H9 (cell line): ENCODE measurements around the gene RLF. TPM values are rescaled to one million over a fixed set of nuclear protein-coding genes. Genes with fewer than 3 reads are reported as not detected.

Experiments used
- DNase-seq: peaks from one replicate; pipeline ENCODE4 v3.0.0-alpha.2; 2017
- H2AFZ ChIP-seq: one replicate; pipeline ENCODE4 v1.6.1; 2013; ENCODE audit warnings: mild to moderate bottlenecking, low read length, control low read depth, moderate library complexity
- H2AK5ac ChIP-seq: 2 replicates; pipeline ENCODE4 v1.6.1; 2013; ENCODE audit warnings: low read length, control low read depth, mixed read lengths; ENCODE audit not compliant: insufficient read length
- H2BK120ac ChIP-seq: one replicate; pipeline ENCODE4 v1.6.1; 2013; ENCODE audit warnings: low read depth, mild to moderate bottlenecking, low read length, control low read depth, inconsistent platforms; ENCODE audit not compliant: poor library complexity, severe bottlenecking
- H2BK12ac ChIP-seq: 2 replicates; pipeline ENCODE4 v1.6.1; 2013; ENCODE audit warnings: low read length, control low read depth, mixed read lengths, low read depth; ENCODE audit not compliant: insufficient read length
- H2BK15ac ChIP-seq: 2 replicates; pipeline ENCODE4 v1.6.1; 2013; ENCODE audit warnings: low read depth, low read length, control low read depth
- H2BK20ac ChIP-seq: one replicate; pipeline ENCODE4 v1.6.1; 2013; ENCODE audit warnings: low read depth, mild to moderate bottlenecking, low read length, control low read depth, inconsistent platforms; ENCODE audit not compliant: poor library complexity, severe bottlenecking
- H2BK5ac ChIP-seq: 2 replicates; pipeline ENCODE4 v1.6.1; 2013; ENCODE audit warnings: low read length, control low read depth, mixed read lengths; ENCODE audit not compliant: insufficient read length
- H3K14ac ChIP-seq: 2 replicates; pipeline ENCODE4 v1.6.1; 2013; ENCODE audit warnings: low read length, control low read depth; ENCODE audit not compliant: insufficient read depth
- H3K18ac ChIP-seq: 2 replicates; pipeline ENCODE4 v1.6.1; 2013; ENCODE audit warnings: low read depth, mild to moderate bottlenecking, mixed read lengths, low read length, control low read depth; ENCODE audit not compliant: insufficient read length
- H3K23ac ChIP-seq: 2 replicates; pipeline ENCODE4 v1.6.1; 2013; ENCODE audit warnings: low read length, control low read depth, mixed read lengths, low read depth; ENCODE audit not compliant: insufficient read length
- H3K23me2 ChIP-seq: 2 replicates; pipeline ENCODE4 v1.6.1; 2013; ENCODE audit warnings: low read depth, mild to moderate bottlenecking, mixed read lengths, low read length, control low read depth; ENCODE audit not compliant: insufficient read length, poor library complexity, severe bottlenecking
- H3K27ac ChIP-seq: 2 replicates; pipeline ENCODE4 v1.5.1; 2013; ENCODE audit warnings: low read length, control low read depth, mixed read lengths, low read depth; ENCODE audit not compliant: insufficient read length
- H3K27me3 ChIP-seq: 2 replicates; pipeline ENCODE4 v1.6.1; 2013; ENCODE audit warnings: low read length, control low read depth, inconsistent platforms; ENCODE audit not compliant: insufficient read depth
- H3K4ac ChIP-seq: 2 replicates; pipeline ENCODE4 v1.6.1; 2013; ENCODE audit warnings: low read depth, mild to moderate bottlenecking, control low read depth, inconsistent platforms, low read length, moderate library complexity
- H3K4me1 ChIP-seq: 2 replicates; pipeline ENCODE4 v1.6.1; 2013; ENCODE audit warnings: low read length, control low read depth, inconsistent platforms; ENCODE audit not compliant: insufficient read depth
- H3K4me2 ChIP-seq: 2 replicates; pipeline ENCODE4 v1.6.1; 2013; ENCODE audit warnings: low read length, control low read depth, mixed read lengths; ENCODE audit not compliant: insufficient read length, insufficient read depth
- H3K56ac ChIP-seq: 2 replicates; pipeline ENCODE4 v1.6.1; 2013; ENCODE audit warnings: low read depth, mild to moderate bottlenecking, mixed read lengths, low read length, control low read depth; ENCODE audit not compliant: insufficient read length
- H3K79me1 ChIP-seq: 2 replicates; pipeline ENCODE4 v1.6.1; 2013; ENCODE audit warnings: low read depth, mild to moderate bottlenecking, moderate library complexity, low read length, control low read depth, inconsistent platforms; ENCODE audit not compliant: insufficient read depth, poor library complexity, severe bottlenecking
- H3K79me2 ChIP-seq: 2 replicates; pipeline ENCODE4 v1.6.1; 2013; ENCODE audit warnings: low read length, control low read depth, inconsistent platforms; ENCODE audit not compliant: insufficient read depth
- H3K9ac ChIP-seq: 2 replicates; pipeline ENCODE4 v1.6.1; 2013; ENCODE audit warnings: low read length, control low read depth, mixed read lengths; ENCODE audit not compliant: insufficient read length; ENCODE audit errors: extremely low read depth
- H3K9me3 ChIP-seq: one replicate; pipeline ENCODE4 v1.6.1; 2013; ENCODE audit warnings: low read depth, low read length, inconsistent platforms; ENCODE audit not compliant: control insufficient read depth
- H3T11ph ChIP-seq: one replicate; pipeline ENCODE4 v1.6.1; 2013; ENCODE audit warnings: mild to moderate bottlenecking, low read length, control low read depth, inconsistent platforms
- H4K20me1 ChIP-seq: one replicate; pipeline ENCODE4 v1.6.1; 2013; ENCODE audit not compliant: control insufficient read depth, insufficient read length, insufficient read depth
- H4K5ac ChIP-seq: 2 replicates; pipeline ENCODE4 v1.6.1; 2013; ENCODE audit warnings: low read depth, mild to moderate bottlenecking, mixed read lengths, low read length, control low read depth; ENCODE audit not compliant: insufficient read length
- H4K8ac ChIP-seq: replicated peaks from 2 replicates; pipeline ENCODE4 v1.6.1; 2013; ENCODE audit warnings: low read length, control low read depth, mixed read lengths, low read depth; ENCODE audit not compliant: insufficient read length
- H4K91ac ChIP-seq: 2 replicates; pipeline ENCODE4 v1.6.1; 2013; ENCODE audit warnings: low read depth, mild to moderate bottlenecking, moderate library complexity, mixed read lengths, low read length, control low read depth; ENCODE audit not compliant: insufficient read length
- H3K27ac Mint-ChIP-seq, 3 experiments: 2 replicates in 2 of 3; 3 replicates in 1 of 3; pipeline ENCODE4 v1.8.0; 2020 to 2021; ENCODE audit warnings: mixed read lengths in 3 of 3, mild to moderate bottlenecking in 1 of 3, moderate library complexity in 1 of 3
- H3K27me3 Mint-ChIP-seq: 2 replicates; pipeline ENCODE4 v1.8.0; 2021; ENCODE audit warnings: low read depth, mild to moderate bottlenecking, moderate library complexity, mixed read lengths
- H3K36me3 Mint-ChIP-seq, 3 experiments: 2 replicates in 2 of 3; 3 replicates in 1 of 3; pipeline ENCODE4 v1.8.0; 2020 to 2021; ENCODE audit warnings: low read depth in 3 of 3, mixed read lengths in 3 of 3; ENCODE audit not compliant: insufficient read depth in 1 of 3
- H3K4me1 Mint-ChIP-seq, 2 experiments: 2 replicates each; pipeline ENCODE4 v1.8.0; 2020; ENCODE audit warnings: mixed read lengths in 2 of 2
- H3K4me3 Mint-ChIP-seq, 2 experiments: 2 replicates in 1 of 2; 3 replicates in 1 of 2; pipeline ENCODE4 v1.8.0; 2020 to 2021; ENCODE audit warnings: mild to moderate bottlenecking in 2 of 2, mixed read lengths in 2 of 2, moderate library complexity in 1 of 2
- H3K9me3 Mint-ChIP-seq, 2 experiments: 2 replicates in 1 of 2; 3 replicates in 1 of 2; pipeline ENCODE4 v1.8.0; 2020; ENCODE audit warnings: mild to moderate bottlenecking in 2 of 2, mixed read lengths in 2 of 2, moderate library complexity in 1 of 2
- CTCF ChIP-seq: fragments of 200-600 bp; sonication (generic); conservative IDR thresholded peaks from 3 replicates; pipeline ENCODE4 v1.8.0; 2021; ENCODE audit warnings: antibody characterized with exemption, mild to moderate bottlenecking
- WGBS: extraction: QIAGEN DNeasy Blood & Tissue Kit; methylation state at CpG from one replicate; pipeline ENCODE4 v1.1.7; 2013; ENCODE audit warnings: missing lambda C conversion rate, low lambda C conversion rate, mixed read lengths; ENCODE audit not compliant: insufficient read length; ENCODE audit errors: extremely low coverage; 5-methylcytosine and 5-hydroxymethylcytosine counted together
- total RNA-seq: library from RNA; stranded (reverse); gene quantifications from 2 replicates; pipeline ENCODE4 v1.2.1, GENCODE V29; 2021

The RLF gene
- total RNA-seq, 1 experiment from 2014 or later, result 19.2 TPM

GRCh38 chr1:40204856-40205255 lies 43.7 kb downstream of the RLF start:
- Histone ChIP-seq H3T11ph (no peak overlapping the region), H3K23me2 (no peaks in the 10 kb centered on the region), H3K4ac (no peak overlapping the region), H4K5ac (no peak overlapping the region), H2BK5ac (no peak overlapping the region), H2BK20ac (no peak overlapping the region), H2BK120ac (no peak overlapping the region), H2AK5ac (no peak overlapping the region), H4K20me1 (no peaks in the 10 kb centered on the region), H3K4me1 (no peaks in the 10 kb centered on the region), H3K9ac (no peak overlapping the region), H2AFZ (no peak overlapping the region), H3K27ac (no peak overlapping the region), H3K4me2 (no peak overlapping the region), H3K9me3 (no peaks in the 10 kb centered on the region), H3K23ac (no peak overlapping the region), H3K56ac (no peak overlapping the region), H3K79me2 (no peaks in the 10 kb centered on the region), H3K79me1 (no peaks in the 10 kb centered on the region), H4K8ac (no peak overlapping the region), H3K18ac (no peak overlapping the region), H4K91ac (no peak overlapping the region), H2BK12ac (no peak overlapping the region), H3K27me3 (no peaks in the 10 kb centered on the region), H2BK15ac (no peak overlapping the region), H3K14ac (no peak overlapping the region)
- DNase-seq, result no peak
- no CpG with 5 or more reads among the region's 4 CpGs for WGBS
- Mint-ChIP-seq H3K4me3 (no peak overlapping the region), H3K27ac (peak overlapping the region in 1 of 3 experiments; percentile 11; a peak in 1 of 7 replicates), H3K27me3 (no peaks in the 10 kb centered on the region), H3K36me3 (peaks cover 7 to 41% (median 28%) of the 10 kb centered on the region in 3 experiments; a peak in 6 of 7 replicates), H3K9me3 (no peaks in the 10 kb centered on the region), H3K4me1 (no peaks in the 10 kb centered on the region)
- TF ChIP-seq CTCF, result no peak
